SKM-1 treated with dmso at 0.1 percent for 144 hours (cell line): ENCODE measurements around the gene NKX3-2.

Experiments
- DNase-seq: peaks from one replicate; lab custom pipeline; 2025; ENCODE audit not compliant: unreplicated experiment; lab: John Stamatoyannopoulos, UW

NKX3-2 gene

DNA sequence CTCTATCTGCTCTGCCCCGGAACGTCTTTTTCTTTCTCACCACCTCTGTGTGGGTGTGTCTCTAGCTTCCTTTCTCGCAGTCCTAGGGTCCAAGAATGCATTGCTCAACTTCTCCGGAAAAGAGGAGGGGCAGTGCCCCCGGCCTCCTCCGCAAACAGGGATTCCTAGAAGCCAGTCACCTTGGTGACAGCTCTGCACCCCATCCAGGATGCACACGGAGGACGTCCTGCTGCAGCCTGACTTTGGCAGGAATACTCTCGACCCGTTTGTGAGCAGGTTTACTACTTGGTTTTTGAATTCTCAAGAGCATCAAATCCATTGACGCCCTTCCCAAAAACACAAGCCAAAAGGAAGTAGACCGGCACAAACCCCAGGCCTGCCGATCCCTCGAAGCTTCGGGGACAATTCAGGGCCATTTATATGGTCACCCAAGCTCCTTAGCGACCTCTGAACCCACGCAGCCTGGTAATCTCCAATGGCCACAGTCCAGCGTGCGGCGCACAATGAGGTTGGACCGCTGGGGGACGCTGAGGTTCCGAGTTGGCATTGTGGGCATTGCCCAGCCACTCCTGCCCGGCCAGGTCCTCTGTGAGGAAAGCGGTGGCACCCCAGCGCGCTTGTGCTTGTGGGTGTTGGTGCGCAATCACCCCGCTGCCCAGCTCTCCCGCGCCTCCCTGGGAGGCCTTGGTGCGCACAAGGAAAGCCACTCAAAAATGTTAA, 9.8 kb downstream of the NKX3-2 start:
- DNase-seq, result no peak

DNA sequence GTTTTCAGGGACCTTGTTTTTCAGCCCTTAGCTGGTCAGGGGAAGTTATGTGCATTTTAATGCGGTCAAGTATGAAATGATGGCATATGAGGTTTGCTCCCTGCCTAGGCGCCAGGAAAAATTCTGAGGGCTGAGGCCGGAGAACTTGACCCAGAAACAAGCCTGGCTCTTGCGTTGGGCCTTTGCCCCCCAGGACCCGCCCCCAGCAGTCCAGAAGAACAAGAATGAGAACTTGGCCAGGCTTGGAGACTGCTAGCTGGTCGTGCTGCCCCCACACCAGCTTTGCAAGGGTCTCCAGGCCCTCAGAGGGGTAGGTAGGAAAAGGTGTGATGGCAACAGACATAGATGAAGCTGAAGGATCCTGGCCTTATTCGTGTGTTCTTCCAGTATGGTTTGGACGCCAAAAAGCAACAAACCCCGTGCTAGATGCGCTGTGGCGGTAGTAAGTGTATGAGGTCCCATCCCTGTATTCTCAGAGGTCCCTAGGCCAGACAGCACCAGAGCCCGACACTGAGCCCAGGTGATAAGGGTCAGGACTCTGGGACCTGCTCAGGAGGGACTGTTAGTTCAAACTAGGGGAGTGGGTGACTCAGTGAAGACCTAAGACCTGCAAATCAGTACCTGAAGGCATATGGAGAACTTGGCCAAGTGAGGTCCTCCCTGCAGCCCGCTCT, 10.5 kb downstream of the NKX3-2 start:
- no peak for DNase-seq

DNA sequence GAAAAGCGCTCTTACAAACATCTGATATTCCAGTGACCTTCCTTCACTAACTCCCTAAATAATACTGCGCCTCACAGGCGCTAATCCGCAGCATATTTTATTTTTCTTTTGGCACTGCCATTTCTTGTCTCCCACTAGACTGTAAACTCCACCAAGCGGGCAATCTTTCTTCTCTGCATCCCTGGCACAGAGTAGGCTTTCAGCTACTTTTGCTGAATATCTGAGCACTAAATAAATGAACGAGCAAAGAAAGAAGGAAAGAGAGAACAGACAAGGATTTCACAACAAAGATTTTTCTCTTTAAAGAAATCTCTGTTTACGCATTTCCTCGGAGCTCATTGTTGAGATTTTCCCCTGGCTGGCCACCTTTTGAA, 12.7 kb downstream of the NKX3-2 start:
- DNase-seq, result no peak

DNA sequence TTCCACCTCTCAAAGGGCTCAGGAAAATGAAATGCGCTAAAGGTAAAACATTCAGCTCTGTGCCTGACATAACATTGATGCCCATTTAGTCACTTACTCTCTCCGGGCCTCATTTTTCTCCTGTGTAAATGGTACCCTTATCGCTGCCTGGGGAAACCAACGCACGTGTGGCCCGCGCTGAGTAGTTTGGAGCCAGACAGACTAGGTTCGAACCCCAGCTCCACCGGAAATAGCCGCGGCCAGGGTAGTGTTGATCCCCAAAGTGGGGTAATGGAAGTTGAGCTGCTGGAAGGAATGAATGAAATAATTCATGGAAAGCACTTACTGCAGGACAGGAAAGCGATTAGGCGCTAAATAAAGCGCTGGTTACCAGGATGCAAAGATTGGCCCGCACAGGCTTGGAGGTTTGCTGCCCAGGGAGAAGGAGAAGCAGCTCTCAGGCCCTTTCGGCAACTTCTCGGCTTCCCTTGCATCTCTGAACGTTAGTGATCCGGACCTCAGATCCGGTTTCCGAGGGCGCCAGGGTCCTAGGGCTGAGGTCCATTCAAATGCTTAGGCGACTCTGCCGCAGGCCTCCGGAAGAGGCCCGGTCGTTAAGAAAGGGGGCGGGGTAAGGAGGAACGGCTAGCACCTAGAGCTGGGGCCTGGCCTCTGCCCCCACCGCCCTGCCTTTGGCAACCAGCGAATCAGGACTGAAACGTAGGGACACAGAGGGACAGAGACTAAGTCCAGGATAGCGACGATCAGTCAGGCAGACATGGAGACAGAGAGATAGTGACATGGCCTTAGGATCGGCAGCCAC, 13.3 kb downstream of the NKX3-2 start:
- no peak for DNase-seq

DNA sequence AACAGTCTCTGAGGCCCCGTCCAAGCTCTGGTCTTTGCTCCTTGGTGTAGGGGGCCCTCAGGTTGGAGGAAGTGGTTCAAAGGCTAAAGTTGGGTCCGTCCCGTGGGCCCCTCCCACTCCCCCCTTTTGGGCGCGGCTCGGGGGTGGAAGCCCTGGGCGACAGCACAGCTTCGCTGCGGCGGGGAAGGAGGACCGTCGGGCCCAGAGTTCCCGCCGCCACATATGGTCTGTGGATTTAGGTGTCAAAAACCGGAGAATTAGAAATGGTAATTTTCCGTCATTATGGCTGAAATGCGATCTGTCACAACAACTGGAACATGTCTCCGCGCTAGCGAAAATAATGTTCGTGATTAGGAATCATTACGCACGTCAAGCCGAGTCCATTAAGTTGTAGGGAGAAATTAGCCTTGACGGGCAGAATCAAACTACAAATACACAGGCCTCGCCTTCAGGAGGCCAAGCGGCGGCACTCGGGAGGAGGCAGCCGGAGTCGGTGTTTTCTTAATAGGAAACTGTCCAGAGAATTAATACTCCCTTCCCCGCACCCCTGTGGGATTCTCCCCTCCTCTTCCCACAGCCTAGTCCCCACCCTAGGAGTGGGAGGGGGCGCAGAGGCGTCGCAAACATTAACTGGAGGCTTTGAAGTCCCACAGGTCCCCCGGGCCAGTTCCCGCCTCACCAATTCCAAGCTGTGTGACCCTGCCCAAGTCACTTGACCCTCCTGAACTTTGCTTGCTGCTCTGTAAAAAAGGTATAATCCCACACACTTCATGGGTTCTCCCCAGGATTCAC, 15.0 kb downstream of the NKX3-2 start:
- DNase-seq, result no peak

DNA sequence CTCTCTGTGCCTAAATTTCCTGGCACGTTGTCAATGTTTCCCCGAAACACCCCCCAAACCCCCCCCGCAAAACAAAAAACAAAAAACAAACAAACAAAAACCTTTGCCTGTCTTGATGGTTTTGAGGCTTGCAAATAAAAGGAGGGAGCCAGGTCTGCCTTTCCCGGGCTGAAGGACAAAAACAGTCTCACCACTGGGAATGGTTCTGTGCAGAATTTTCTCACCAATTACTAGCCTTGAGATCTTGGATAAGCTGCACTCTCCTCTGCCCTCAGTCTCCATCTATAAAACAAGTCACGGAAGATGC, 15.5 kb downstream of the NKX3-2 start:
- DNase-seq, result no peak

DNA sequence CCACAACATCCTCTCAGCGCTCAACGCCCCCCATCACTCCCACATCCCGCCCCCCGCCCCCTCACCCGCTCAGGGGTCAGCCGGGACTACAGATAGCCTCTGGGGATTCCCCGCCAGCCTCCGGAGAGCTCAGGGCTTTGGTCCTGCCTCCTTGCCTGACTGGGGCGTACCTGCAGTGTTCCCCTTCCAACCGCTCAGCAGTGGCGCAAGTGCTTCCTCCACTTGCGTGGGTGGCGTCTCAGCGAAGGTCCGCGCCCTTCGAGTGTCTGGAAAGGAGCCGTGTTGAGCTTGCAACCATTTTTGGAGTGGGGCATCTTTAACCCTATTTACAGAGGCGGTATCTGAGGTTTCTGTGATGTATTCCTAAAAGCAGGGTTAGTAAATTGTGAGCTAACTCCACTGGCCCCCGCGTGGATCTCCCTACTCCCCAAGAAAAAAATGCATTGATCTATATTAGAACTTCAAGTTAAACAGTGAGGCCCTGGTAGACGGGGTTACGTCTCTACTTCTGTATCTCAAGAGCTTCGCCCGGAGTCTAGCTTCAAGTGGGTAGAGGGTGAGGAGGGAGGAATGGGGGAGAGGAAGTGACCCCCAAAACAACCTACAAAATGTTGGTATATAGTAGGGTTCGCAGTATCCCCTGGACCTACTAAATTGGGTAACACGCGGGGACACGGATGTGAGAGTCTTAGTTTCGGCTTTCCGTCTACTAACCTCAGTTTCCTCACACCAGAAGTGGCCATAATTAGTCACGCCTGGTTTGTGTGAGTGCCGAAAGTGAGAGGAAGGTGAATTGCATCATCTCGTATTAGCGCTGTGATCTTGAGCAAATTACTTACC, 16.1 kb downstream of the NKX3-2 start:
- DNase-seq, result peak; percentile 98

DNA sequence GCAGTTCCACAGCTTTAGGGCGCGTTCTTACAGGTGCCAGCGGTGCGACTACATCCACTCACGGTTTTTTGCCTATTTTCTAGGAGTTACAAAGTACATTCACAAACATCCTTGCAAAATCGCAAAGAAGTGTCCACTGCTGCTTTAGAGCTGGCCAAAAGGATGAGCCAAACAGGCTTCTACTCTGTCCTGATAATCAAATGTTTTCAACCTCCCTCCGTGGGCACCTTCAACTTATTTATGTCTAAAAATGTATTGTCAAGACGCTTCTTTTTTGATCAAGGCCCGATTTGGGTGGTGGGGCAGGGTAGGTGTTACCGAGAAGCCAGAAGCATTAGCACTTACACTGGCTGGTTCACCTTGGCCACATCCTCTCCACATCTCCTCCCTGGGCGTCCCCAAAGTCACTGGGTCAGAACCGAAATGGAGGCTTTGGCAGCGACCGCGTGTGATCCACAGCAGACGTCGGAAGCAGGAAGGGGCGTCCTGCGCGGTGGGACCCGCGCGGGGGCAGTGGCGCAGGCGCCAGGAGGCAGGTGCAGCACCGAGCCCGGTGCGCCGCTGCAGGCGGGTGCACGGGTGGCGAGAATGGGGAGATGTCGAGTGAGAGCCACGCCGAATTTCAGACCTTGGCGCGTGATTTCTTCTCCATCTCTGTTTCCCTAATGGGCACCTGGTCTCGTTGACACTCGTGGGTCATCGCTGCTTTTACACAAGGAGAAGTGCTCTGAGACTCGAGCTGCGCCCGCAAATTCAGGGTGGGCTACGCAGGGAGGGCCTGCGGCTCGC, 16.9 kb downstream of the NKX3-2 start:
- no peak for DNase-seq

DNA sequence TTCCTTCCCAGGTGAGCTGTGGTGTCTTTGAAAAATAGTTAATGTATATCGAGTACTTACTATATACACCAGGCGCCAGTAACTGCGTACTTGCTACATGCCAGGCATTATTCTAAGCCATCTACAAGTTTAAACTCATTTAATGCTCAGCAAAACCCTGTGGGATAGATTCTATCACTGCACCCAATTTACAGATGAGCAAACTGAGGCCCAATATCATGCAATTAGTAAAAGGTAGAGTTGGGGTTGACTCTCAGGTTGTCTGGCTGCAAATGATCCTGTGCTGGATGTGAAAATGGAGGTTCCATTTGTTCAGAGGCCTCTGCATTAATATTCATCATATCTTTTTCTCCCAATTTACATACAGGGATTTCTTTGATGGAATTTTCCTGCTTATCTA, 17.6 kb downstream of the NKX3-2 start:
- no peak for DNase-seq

DNA sequence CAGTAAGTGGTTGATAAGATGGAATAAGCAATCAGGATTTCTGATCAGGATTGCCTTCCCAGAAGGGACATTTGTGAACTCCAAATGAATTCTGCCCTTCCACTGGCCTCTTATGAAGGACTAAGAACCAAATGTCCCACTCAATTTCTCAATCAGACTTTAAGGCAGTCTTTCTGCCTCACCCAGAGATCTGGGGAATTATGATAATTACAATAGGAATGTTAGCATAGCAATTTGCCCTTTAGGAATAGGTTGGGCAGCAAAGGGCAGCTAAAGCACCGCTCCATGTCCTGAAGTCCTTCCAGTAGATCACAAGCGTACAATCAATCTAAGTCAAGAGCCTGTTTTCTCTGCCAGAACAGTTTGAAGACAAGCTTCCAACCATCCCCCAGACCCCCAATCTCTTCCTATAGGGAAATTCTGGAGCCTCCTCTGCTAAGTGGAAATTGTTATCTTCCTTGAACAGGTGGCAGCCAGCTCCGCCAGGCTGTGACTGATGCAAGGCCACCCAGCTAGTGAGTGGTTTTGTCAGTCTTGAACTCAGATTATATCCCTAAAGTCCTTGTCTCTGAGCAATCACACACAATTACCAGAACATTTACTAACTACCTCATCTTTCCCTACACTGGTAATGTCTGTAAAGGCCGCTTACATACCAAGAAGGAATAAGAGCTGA, 18.6 kb downstream of the NKX3-2 start:
- DNase-seq, result no peak

DNA sequence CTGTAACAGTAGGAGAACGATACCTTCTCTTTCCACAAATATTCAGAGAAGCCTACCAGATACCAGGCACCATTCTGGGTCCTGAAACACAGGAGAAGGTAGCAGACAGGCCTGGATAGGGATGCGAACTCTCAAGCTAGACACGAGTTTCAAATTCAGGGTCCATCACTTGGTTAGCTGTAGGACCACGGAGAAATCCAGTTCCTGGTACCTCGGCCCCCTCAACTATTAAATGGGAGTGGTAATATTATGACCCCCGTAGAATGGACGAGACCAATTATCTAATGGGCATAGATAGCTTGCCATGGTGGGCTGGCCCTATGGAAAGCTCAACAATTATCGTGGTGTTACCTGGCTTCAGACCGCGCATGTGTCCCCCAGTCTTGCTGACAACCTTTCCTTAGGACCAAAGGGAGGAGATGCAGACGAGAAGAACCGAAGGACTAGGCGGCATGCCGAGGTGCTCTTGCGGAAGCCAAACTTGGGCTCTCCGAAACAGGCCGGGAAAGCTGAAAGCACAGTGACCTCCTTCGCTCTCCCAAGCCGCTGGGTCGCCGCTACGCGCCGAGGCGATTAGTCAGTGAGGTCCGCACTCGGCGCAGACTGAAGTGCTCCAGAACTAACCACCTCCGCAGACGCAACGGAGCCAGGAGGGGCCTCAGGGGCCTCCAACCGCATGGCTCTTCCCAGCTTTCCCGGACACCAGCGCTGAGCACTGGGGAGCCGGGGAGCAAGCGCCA, 19.6 kb downstream of the NKX3-2 start:
- DNase-seq, result no peak

DNA sequence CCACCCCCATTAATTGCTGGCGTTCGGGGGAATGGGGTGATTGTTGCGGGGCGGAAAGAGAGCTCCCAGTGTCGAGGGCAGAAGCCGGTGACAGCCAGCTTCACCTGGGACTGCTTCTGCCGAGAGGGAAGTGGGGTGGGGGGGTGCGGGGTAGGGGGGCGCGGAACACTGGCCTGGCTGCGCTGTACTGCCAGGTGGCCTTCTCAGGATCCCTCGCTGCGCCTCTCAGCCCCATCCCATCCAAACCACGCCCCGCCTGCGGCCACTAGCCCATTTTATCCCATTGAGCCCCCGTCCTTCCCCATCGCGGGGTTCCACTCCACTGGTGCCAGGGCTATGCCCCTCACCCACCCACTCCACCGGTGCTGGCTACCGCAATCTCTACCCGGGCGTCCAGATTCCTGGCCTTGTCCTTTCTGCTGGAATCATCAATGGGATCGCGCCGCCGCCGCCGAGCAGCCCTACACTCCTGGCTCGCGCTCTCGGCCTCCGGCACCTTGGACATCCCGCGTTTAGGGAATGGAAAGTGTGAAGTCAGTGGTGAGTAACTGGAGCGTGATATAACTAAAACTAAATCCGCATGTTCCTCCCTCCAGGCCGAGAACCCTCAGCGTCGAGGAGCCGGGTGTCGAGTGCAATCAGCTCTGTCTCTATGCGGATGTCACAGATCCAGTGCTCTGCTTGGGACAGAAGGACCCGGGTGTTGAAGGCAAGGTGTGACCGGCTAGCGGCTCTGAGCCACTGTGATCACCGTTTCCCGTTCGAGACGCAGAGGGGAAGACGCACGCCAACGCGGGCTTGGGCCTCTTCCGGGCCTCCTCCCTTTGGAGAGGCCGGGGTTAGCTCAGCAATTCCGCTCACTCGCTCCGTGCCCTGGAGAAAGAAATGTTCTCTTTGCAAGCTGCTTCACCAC, 20.5 kb downstream of the NKX3-2 start:
- DNase-seq, result no peak

DNA sequence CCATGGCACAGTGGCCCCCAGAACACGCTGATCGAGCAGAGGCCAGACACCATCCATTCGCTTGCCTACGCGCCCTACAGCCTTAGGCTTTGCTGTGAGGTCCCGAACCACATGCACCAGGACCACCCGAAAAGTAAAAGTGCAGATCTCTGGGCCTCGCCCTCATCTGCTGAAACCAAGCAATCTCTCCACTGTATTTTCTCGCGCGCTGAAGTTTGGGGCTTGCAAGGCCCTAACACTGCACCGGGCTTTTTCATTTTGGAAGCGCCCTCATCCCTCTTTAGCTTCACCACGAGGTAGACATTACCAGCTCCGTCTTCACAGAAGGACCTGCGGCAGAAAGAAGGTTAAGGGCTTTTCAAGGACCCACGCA, 21.2 kb downstream of the NKX3-2 start:
- no peak for DNase-seq

DNA sequence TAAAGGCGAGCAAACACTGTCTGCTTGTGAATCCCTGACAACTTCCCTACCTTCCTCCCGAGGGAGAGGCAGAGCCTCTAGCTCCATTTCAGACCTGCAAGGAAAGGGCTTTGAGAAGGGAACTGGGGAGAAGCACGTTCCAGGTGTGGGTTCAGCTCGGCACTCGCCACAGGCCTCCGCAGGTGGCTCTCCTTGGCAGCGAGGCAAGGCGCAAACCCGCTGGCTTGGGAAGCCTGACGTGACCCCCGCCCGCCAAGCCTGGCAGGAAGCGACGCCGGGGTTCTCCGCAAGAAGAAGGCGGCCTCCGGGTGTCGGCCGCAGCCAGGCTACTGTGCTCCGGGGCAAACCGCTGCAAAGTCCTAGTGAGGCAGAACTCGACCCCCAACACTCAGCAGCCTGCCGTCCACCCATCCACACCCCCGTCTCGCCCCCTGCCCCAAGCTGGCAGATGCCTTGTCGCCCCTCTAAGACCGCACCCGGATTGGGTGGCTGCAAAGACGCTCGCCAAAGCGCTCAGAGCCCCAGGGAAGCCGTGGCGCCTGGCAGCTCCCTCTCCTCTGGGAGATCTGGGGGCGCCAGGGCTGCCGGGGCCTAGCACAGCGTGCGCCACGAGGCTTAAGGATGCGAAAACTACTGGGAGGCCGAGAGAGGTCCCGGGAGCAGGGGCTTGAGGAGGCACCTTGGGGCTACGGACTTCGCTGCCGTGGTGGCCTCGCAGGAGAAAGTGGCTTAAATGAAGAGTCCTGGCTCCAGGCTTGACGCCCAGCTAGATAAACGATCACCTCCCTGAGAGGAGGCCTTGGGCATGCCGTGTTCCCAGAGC, 21.8 kb downstream of the NKX3-2 start:
- DNase-seq, result no peak

DNA sequence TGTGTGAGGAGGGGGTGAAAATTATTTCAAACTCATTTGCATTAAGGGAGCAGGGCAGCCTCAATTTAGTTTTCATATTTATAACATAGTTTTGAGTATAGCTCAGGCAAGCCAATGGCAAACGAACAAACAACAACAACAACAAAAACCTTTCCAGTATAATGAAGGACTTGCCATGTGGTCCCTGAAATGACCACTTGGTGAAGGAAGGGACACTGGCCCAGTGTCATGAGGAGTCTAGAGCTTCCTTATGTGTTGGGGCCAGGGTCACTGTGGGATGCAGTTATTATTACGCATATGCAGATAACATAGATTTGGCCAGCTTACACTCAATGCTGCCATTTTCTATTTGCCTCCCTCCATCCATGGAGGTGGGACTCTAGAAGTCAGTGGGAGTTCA, 23.3 kb downstream of the NKX3-2 start:
- no peak for DNase-seq

DNA sequence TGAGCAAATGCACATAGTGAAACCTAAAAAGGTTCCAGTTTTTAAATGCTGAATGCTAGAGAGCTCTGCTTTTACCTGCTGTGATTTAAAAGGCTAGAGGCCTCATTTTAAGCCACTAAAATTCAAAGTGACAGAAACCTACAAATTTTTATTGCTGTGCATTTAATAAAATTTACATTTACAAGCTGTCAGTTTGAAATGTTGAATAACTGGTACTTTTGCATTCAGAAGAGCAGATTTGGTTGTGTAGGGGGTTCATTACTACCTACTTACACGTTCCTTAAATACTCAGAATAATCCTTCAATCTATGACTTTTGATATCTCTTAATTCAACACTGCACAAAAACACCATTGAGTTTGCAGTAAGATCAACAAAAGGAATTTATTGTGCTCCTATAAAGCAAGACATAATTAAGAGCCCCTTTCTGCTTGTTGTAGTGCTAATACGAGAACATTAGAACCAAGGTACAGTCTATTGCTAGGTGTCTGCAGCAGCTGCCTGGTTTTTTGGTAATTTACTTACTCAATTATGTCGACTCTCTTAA, 27.9 kb downstream of the NKX3-2 start:
- DNase-seq, result no peak
